GM23248 (cell line): ENCODE results near the gene GCAT. TPM values are rescaled to one million over a fixed set of nuclear protein-coding genes. Genes with fewer than 3 reads are reported as not detected.

Experiments
- DNase-seq: peaks from one replicate; pipeline ENCODE4 v3.0.0-alpha.2; 2015
- H2AFZ ChIP-seq: fragments of 200-600 bp; sonication (generic); 2 replicates; pipeline ENCODE4 v1.6.1; 2016; ENCODE audit warnings: antibody characterized with exemption
- H3F3A ChIP-seq: fragments of 200-600 bp; sonication (generic); 2 replicates; pipeline ENCODE4 v1.6.1; 2016; ENCODE audit warnings: mild to moderate bottlenecking, antibody characterized with exemption, mixed run types; ENCODE audit not compliant: insufficient read depth
- H3K27ac ChIP-seq: fragments of 200-600 bp; sonication (generic); 2 replicates; pipeline ENCODE4 v1.5.1; 2016; ENCODE audit warnings: mild to moderate bottlenecking
- H3K27me3 ChIP-seq: fragments of 200-600 bp; sonication (generic); replicated peaks from 2 replicates; pipeline ENCODE4 v1.6.1; 2016; ENCODE audit warnings: mild to moderate bottlenecking; ENCODE audit not compliant: insufficient read depth
- H3K36me3 ChIP-seq: fragments of 200-600 bp; sonication (generic); 2 replicates; pipeline ENCODE4 v1.6.1; 2016; ENCODE audit warnings: low read depth, mild to moderate bottlenecking
- H3K4me1 ChIP-seq: fragments of 200-600 bp; sonication (generic); 2 replicates; pipeline ENCODE4 v1.6.1; 2016; ENCODE audit warnings: mild to moderate bottlenecking; ENCODE audit not compliant: insufficient read depth
- H3K4me2 ChIP-seq: fragments of 200-600 bp; sonication (generic); one replicate; pipeline ENCODE4 v1.6.1; 2016; ENCODE audit warnings: mild to moderate bottlenecking; ENCODE audit not compliant: unreplicated experiment
- H3K4me3 ChIP-seq: fragments of 200-600 bp; sonication (generic); 2 replicates; pipeline ENCODE4 v1.5.1; 2016; ENCODE audit warnings: mild to moderate bottlenecking
- H3K79me2 ChIP-seq: fragments of 200-600 bp; sonication (generic); 2 replicates; pipeline ENCODE4 v1.6.1; 2016; ENCODE audit warnings: mild to moderate bottlenecking; ENCODE audit not compliant: insufficient read depth
- H3K9ac ChIP-seq: fragments of 200-600 bp; sonication (generic); 2 replicates; pipeline ENCODE4 v1.6.1; 2016; ENCODE audit warnings: mild to moderate bottlenecking
- H3K9me2 ChIP-seq: fragments of 200-600 bp; sonication (generic); 2 replicates; pipeline ENCODE4 v1.6.1; 2016; ENCODE audit warnings: mixed run types, mild to moderate bottlenecking, moderate library complexity; ENCODE audit not compliant: insufficient read depth
- H3K9me3 ChIP-seq: fragments of 200-600 bp; sonication (generic); one replicate; pipeline ENCODE4 v1.6.1; 2017; ENCODE audit warnings: low read depth
- H4K20me1 ChIP-seq: fragments of 200-600 bp; sonication (generic); 2 replicates; pipeline ENCODE4 v1.6.0; 2016; ENCODE audit not compliant: insufficient read depth
- EZH2 ChIP-seq: fragments of 200-600 bp; sonication (generic); IDR thresholded peaks from 2 replicates; pipeline ENCODE4 v1.6.1; 2018; ENCODE audit warnings: antibody characterized with exemption, mild to moderate bottlenecking; ENCODE audit not compliant: insufficient read depth, poor library complexity, severe bottlenecking
- EZH2phosphoT487 ChIP-seq: fragments of 200-600 bp; sonication (generic); IDR thresholded peaks from 2 replicates; pipeline ENCODE4 v1.6.1; 2018; ENCODE audit warnings: antibody characterized with exemption, moderate library complexity, mild to moderate bottlenecking, low read depth; ENCODE audit not compliant: insufficient read depth
- WGBS, 2 experiments: methylation state at CpG; one replicate each; pipeline ENCODE4 v1.1.6; 2015 to 2017; ENCODE audit warnings: low lambda C conversion rate in 2 of 2, low coverage in 1 of 2; ENCODE audit errors: missing lambda C conversion rate in 2 of 2; 5-methylcytosine and 5-hydroxymethylcytosine counted together
- in situ Hi-C: fragments of 300-500 bp; cut with MboI; formaldehyde crosslinking; loops from 2 replicates; pipeline ENCODE4 v1.15.0; 2020
- polyA plus RNA-seq: library from polyadenylated mRNA; unstranded; fragments of >200 nt; fragmentation: Nextera tagmentation; extraction: Ambion mirVana; gene quantifications from 2 replicates; pipeline ENCODE4 v1.2.1, GENCODE V29; 2016
- total RNA-seq: library from RNA; depleted of rRNA; stranded (reverse); fragments of >200 nt; shearing (Covaris generic); gene quantifications from 2 replicates; pipeline ENCODE4 v1.2.3, GENCODE V29; 2014

GCAT gene
- total and polyA plus RNA-seq, 2 experiments from 2014 or later: 31.5 to 36.1 TPM

GRCh38 chr22:37846433-37846832, 38.7 kb downstream of the GCAT start:
- Histone ChIP-seq H4K20me1 (no peaks in the 10 kb centered on the region), H3K27ac (no peak overlapping the region), H3K9me3 (no peaks in the 10 kb centered on the region), H3K9ac (no peak overlapping the region), H3K4me2 (no peak overlapping the region), H3K36me3 (peaks cover 8% of the 10 kb centered on the region; the same call in 1 of the 2 replicates), H3F3A (peaks cover 14% of the 10 kb centered on the region), H3K9me2 (no peaks in the 10 kb centered on the region), H2AFZ (no peak overlapping the region), H3K79me2 (peaks cover 58% of the 10 kb centered on the region), H3K27me3 (no peaks in the 10 kb centered on the region), H3K4me3 (no peak overlapping the region), H3K4me1 (peaks cover 21% of the 10 kb centered on the region)
- in situ Hi-C loops: no loop called here
- 92% methylated on average over 2 of the region's 2 CpGs for WGBS, 2 experiments
- TF ChIP-seq EZH2phosphoT487: no peak
- TF ChIP-seq EZH2: no peak
- no peak for DNase-seq

- Histone ChIP-seq H3K4me2 (peak overlapping the region; percentile 91), H3K4me1 (peaks cover 11% of the 10 kb centered on the region), H4K20me1 (no peaks in the 10 kb centered on the region), H3K79me2 (peaks cover 62% of the 10 kb centered on the region), H3K27ac (peak overlapping the region; percentile 90), H3K27me3 (no peaks in the 10 kb centered on the region), H3K9ac (peak overlapping the region; percentile 95), H2AFZ (peak overlapping the region; percentile 81), H3K4me3 (peak overlapping the region; percentile 88), H3K36me3 (peaks cover 30% of the 10 kb centered on the region), H3K9me3 (no peaks in the 10 kb centered on the region), H3K9me2 (no peaks in the 10 kb centered on the region), H3F3A (peaks cover 14% of the 10 kb centered on the region)
- DNase-seq: peak; percentile 76
- WGBS, 2 experiments: 33% methylated on average over 27 of the region's 27 CpGs
- no peak for TF ChIP-seq EZH2phosphoT487
- no peak for TF ChIP-seq EZH2
- in situ Hi-C loops: no loop called here
Observed at GRCh38 chr22:37848587-37849088, 40.9 kb downstream of the GCAT start.

GRCh38 chr22:37849089-37849751, 41.5 kb downstream of the GCAT start, which contains the start of gene EIF3L:
TSS of gene EIF3L (plus strand) at chr22:37849419. CDS start at chr22:37849450, 31 bp downstream.
- Histone ChIP-seq H3K79me2 (peaks cover 68% of the 10 kb centered on the region), H3K4me2 (peak within 1 kb of the TSS; percentile 94), H2AFZ (peak within 1 kb of the TSS; percentile 81), H3K4me3 (peak within 1 kb of the TSS; percentile 88), H3K36me3 (peaks cover 34% of the 10 kb centered on the region), H3K9me2 (no peaks in the 10 kb centered on the region), H3K4me1 (peaks cover 11% of the 10 kb centered on the region), H3K9ac (peak within 1 kb of the TSS; percentile 95), H3K9me3 (no peaks in the 10 kb centered on the region), H4K20me1 (no peaks in the 10 kb centered on the region), H3K27ac (peak within 1 kb of the TSS; percentile 90), H3F3A (peaks cover 14% of the 10 kb centered on the region), H3K27me3 (no peaks in the 10 kb centered on the region)
- whole genome bisulfite sequencing, 2 experiments: 1% methylated on average over 41 to 48 of the region's 49 CpGs
- in situ Hi-C loops: no loop called here
- TF ChIP-seq EZH2phosphoT487 (no peak), EZH2 (no peak)
- DNase-seq: peak; percentile 97

- H3K4me2 ChIP-seq: peak overlapping the region; percentile 94
- H3K4me3 ChIP-seq: 0 out of 2 replicates have a peak overlapping the region, but pooled peaks have one; percentile 88
- peaks cover 84% of the 10 kb centered on the region for H3K79me2 ChIP-seq
- no peak overlapping the region for H3K27ac ChIP-seq
- peaks cover 11% of the 10 kb centered on the region for H3K4me1 ChIP-seq
- H3K27me3 ChIP-seq: no peaks in the 10 kb centered on the region
- no peaks in the 10 kb centered on the region for H3K9me2 ChIP-seq
- no peaks in the 10 kb centered on the region for H4K20me1 ChIP-seq
- WGBS, 2 experiments: 55 to 56% methylated on average over 4 of the region's 4 CpGs
- no peak overlapping the region for H2AFZ ChIP-seq
- peaks cover 34% of the 10 kb centered on the region for H3K36me3 ChIP-seq
- in situ Hi-C loops: no loop called here
- no peaks in the 10 kb centered on the region for H3K9me3 ChIP-seq
- TF ChIP-seq EZH2phosphoT487 (no peak), EZH2 (no peak)
- DNase-seq: no peak
- peak overlapping the region; percentile 95 for H3K9ac ChIP-seq
- peaks cover 4% of the 10 kb centered on the region; the same call in 1 of the 2 replicates for H3F3A ChIP-seq
Observed at GRCh38 chr22:37850801-37851200, 43.1 kb downstream of the GCAT start.
